H1 (cell line): Measurements from ENCODE around the gene SPTAN1. TPM values are rescaled to one million over a fixed set of nuclear protein-coding genes. Genes with fewer than 3 reads are reported as not detected.

ENCODE experiments used
- CTCF ChIA-PET: fragments of 300-600 bp; sonication (Branson Sonifier 250); formaldehyde crosslinking; loops from one replicate; lab custom pipeline; 2021; ENCODE audit not compliant: partially characterized antibody; lab: Charles Lee
- POLR2A ChIA-PET: fragments of 300-600 bp; sonication (Branson Sonifier 250); formaldehyde crosslinking; loops from one replicate; lab custom pipeline; 2021; ENCODE audit warnings: inconsistent platforms; ENCODE audit not compliant: partially characterized antibody; lab: Charles Lee
- DNase-seq, 2 experiments: peaks; one replicate each; pipeline versions ENCODE4 v3.0.0 to v3.0.0-alpha.2; 2010 to 2022; ENCODE audit warnings: low spot score in 2 of 2, low read depth in 1 of 2, mixed read lengths in 1 of 2
- FAIRE-seq: peaks from 2 replicates; lab custom pipeline; 2011; peaks lifted over from hg19 to GRCh38; lab: Jason Lieb, UNC
- H2AFZ ChIP-seq: 2 replicates; pipeline ENCODE4 v1.8.1; 2012; ENCODE audit warnings: low read length, inconsistent platforms
- H2AK5ac ChIP-seq: 2 replicates; pipeline ENCODE4 v1.6.1; 2013; ENCODE audit warnings: low read depth, low read length
- H2BK120ac ChIP-seq: replicated peaks from 2 replicates; pipeline ENCODE3; 2013; ENCODE audit warnings: low read depth, low read length, inconsistent platforms
- H2BK12ac ChIP-seq: 2 replicates; pipeline ENCODE4 v1.6.1; 2013; ENCODE audit warnings: low read depth, low read length
- H2BK15ac ChIP-seq: 2 replicates; pipeline ENCODE4 v1.6.1; 2013; ENCODE audit warnings: low read length
- H2BK20ac ChIP-seq: 2 replicates; pipeline ENCODE4 v1.6.1; 2013; ENCODE audit warnings: low read length
- H2BK5ac ChIP-seq: 2 replicates; pipeline ENCODE4 v1.6.1; 2013; ENCODE audit warnings: low read depth, low read length
- H3K14ac ChIP-seq: 2 replicates; pipeline ENCODE4 v1.6.1; 2013; ENCODE audit warnings: inconsistent platforms; ENCODE audit not compliant: insufficient read length
- H3K18ac ChIP-seq: 2 replicates; pipeline ENCODE4 v1.6.1; 2013; ENCODE audit warnings: low read length; ENCODE audit errors: extremely low read depth
- H3K23ac ChIP-seq: 2 replicates; pipeline ENCODE4 v1.6.1; 2013; ENCODE audit warnings: inconsistent platforms; ENCODE audit not compliant: insufficient read length
- H3K23me2 ChIP-seq: 2 replicates; pipeline ENCODE4 v1.6.1; 2013; ENCODE audit warnings: low read depth, low read length
- H3K27ac ChIP-seq: 2 replicates; pipeline ENCODE4 v1.6.1; 2011; ENCODE audit warnings: low read depth, low read length, inconsistent platforms
- H3K27me3 ChIP-seq, 4 experiments: replicated peaks in 1 of 4; 1 replicate in 1 of 4; 2 replicates in 3 of 4; pipeline versions ENCODE4 v1.6.1 to v1.8.1; 2011 to 2013; ENCODE audit warnings: low read length in 3 of 4, mild to moderate bottlenecking in 3 of 4, inconsistent platforms in 2 of 4, mixed read lengths in 2 of 4, moderate library complexity in 1 of 4; ENCODE audit not compliant: control insufficient read depth in 3 of 4, insufficient read depth in 3 of 4; ENCODE audit errors: extremely low read depth in 1 of 4
- H3K36me3 ChIP-seq, 4 experiments: 2 replicates each; pipeline versions ENCODE4 v1.6.1 to v1.8.1; 2011 to 2013; ENCODE audit warnings: mild to moderate bottlenecking in 4 of 4, low read length in 3 of 4, moderate library complexity in 2 of 4, control low read depth in 1 of 4, inconsistent platforms in 1 of 4; ENCODE audit not compliant: insufficient read depth in 4 of 4, control insufficient read depth in 2 of 4
- H3K4ac ChIP-seq: replicated peaks from 2 replicates; pipeline ENCODE3; 2013; ENCODE audit warnings: low read length, low read depth, mixed read lengths, inconsistent platforms; ENCODE audit not compliant: insufficient read length
- H3K4me1 ChIP-seq, 4 experiments: replicated peaks in 1 of 4; 1 replicate in 1 of 4; 2 replicates in 3 of 4; pipeline versions ENCODE4 v1.6.1 to v1.8.1; 2011 to 2013; ENCODE audit warnings: low read length in 3 of 4, inconsistent platforms in 2 of 4, mixed read lengths in 1 of 4; ENCODE audit not compliant: insufficient read depth in 4 of 4, control insufficient read depth in 3 of 4
- H3K4me2 ChIP-seq, 2 experiments: 2 replicates each; pipeline versions ENCODE4 v1.6.1 to v1.8.1; 2011 to 2013; ENCODE audit warnings: low read depth in 2 of 2, low read length in 2 of 2, control low read depth in 1 of 2, inconsistent platforms in 1 of 2, mild to moderate bottlenecking in 1 of 2; ENCODE audit not compliant: insufficient read depth in 1 of 2
- H3K4me3 ChIP-seq, 4 experiments: fragments of 200-600, 300-600 bp in 1 of 4; sonication (generic), shearing (Covaris generic), sonication (Bioruptor Twin) in 1 of 4; 2 replicates each; pipeline versions ENCODE4 v1.5.1 to v1.8.1; 2011 to 2016; ENCODE audit warnings: low read length in 4 of 4, low read depth in 3 of 4, control low read depth in 2 of 4, inconsistent platforms in 2 of 4, mild to moderate bottlenecking in 2 of 4, mixed read lengths in 1 of 4, moderate library complexity in 1 of 4; ENCODE audit not compliant: insufficient read depth in 2 of 4; ENCODE audit errors: extremely low read depth in 1 of 4
- H3K56ac ChIP-seq: replicated peaks from 2 replicates; pipeline ENCODE3; 2013; ENCODE audit warnings: low read depth, mild to moderate bottlenecking, mixed read lengths, low read length, inconsistent platforms; ENCODE audit not compliant: insufficient read length
- H3K79me1 ChIP-seq: 2 replicates; pipeline ENCODE4 v1.6.1; 2013; ENCODE audit warnings: low read depth, low read length, control low read depth
- H3K79me2 ChIP-seq, 2 experiments: 2 replicates each; pipeline versions ENCODE4 v1.6.1 to v1.8.1; 2012 to 2013; ENCODE audit warnings: low read length in 2 of 2, mild to moderate bottlenecking in 2 of 2, inconsistent platforms in 1 of 2; ENCODE audit not compliant: insufficient read depth in 2 of 2, control insufficient read depth in 1 of 2
- H3K9ac ChIP-seq, 4 experiments: replicated peaks in 1 of 4; 1 replicate in 1 of 4; 2 replicates in 3 of 4; pipeline versions ENCODE4 v1.6.1 to v1.8.1; 2011 to 2013; ENCODE audit warnings: low read depth in 3 of 4, low read length in 3 of 4, control low read depth in 2 of 4, mild to moderate bottlenecking in 2 of 4, moderate library complexity in 2 of 4, inconsistent platforms in 1 of 4; ENCODE audit errors: extremely low read depth in 1 of 4
- H3K9me3 ChIP-seq, 2 experiments: 2 replicates each; pipeline versions ENCODE4 v1.6.1 to v1.8.1; 2012 to 2013; ENCODE audit warnings: mild to moderate bottlenecking in 2 of 2, moderate library complexity in 2 of 2, control low read depth in 1 of 2, inconsistent platforms in 1 of 2, low read depth in 1 of 2, low read length in 1 of 2, mixed read lengths in 1 of 2; ENCODE audit not compliant: insufficient read depth in 2 of 2
- H4K20me1 ChIP-seq, 2 experiments: replicated peaks in 1 of 2; 2 replicates each; pipeline versions ENCODE3 to v1.8.1; 2011 to 2013; ENCODE audit warnings: inconsistent platforms in 2 of 2, low read length in 2 of 2, mild to moderate bottlenecking in 1 of 2; ENCODE audit not compliant: insufficient read depth in 2 of 2, control insufficient read depth in 1 of 2
- H4K5ac ChIP-seq: 2 replicates; pipeline ENCODE4 v1.6.1; 2013; ENCODE audit warnings: low read length, low read depth, mixed read lengths, inconsistent platforms; ENCODE audit not compliant: insufficient read length
- H4K8ac ChIP-seq: 2 replicates; pipeline ENCODE4 v1.8.0; 2013; ENCODE audit warnings: mild to moderate bottlenecking, moderate library complexity, low read length, inconsistent platforms; ENCODE audit not compliant: insufficient read depth; ENCODE audit errors: extremely low read depth
- H4K91ac ChIP-seq: replicated peaks from 2 replicates; pipeline ENCODE3; 2013; ENCODE audit warnings: low read length, mixed read lengths, inconsistent platforms; ENCODE audit not compliant: insufficient read length
- BCL11A ChIP-seq, 2 experiments: IDR thresholded peaks; one replicate each; pipeline ENCODE4 v1.6.1; 2011; ENCODE audit warnings: low read depth in 2 of 2, low read length in 2 of 2, mild to moderate bottlenecking in 2 of 2
- CREB1 ChIP-seq: IDR thresholded peaks from 2 replicates; pipeline ENCODE4 v1.6.1; 2012; ENCODE audit warnings: inconsistent platforms
- EP300 ChIP-seq, 2 experiments: IDR thresholded peaks; 1 replicate in 1 of 2; 2 replicates in 1 of 2; pipeline ENCODE4 v1.6.1; 2011 to 2012; ENCODE audit warnings: low read depth in 2 of 2, low read length in 2 of 2, mild to moderate bottlenecking in 2 of 2, borderline replicate concordance in 1 of 2, inconsistent platforms in 1 of 2, moderate library complexity in 1 of 2
- KDM4A ChIP-seq: IDR thresholded peaks from one replicate; pipeline ENCODE4 v1.7.1; 2012; ENCODE audit warnings: low read depth, mild to moderate bottlenecking, moderate library complexity, low read length, inconsistent platforms; ENCODE audit not compliant: severe bottlenecking
- MAFK ChIP-seq: IDR thresholded peaks from 2 replicates; pipeline ENCODE4 v1.6.1; 2012; ENCODE audit warnings: low read depth, mild to moderate bottlenecking, improper control_type of control experiment, low read length
- MAX ChIP-seq: IDR thresholded peaks from 2 replicates; pipeline ENCODE4 v1.6.1; 2012; ENCODE audit warnings: inconsistent platforms
- RNF2 ChIP-seq: fragments of 200-900, 300-1000 bp; sonication (generic); IDR thresholded peaks from 2 replicates; pipeline ENCODE4 v1.7.1; 2016; ENCODE audit warnings: borderline replicate concordance, low read depth, mild to moderate bottlenecking, antibody characterized with exemption, low read length; ENCODE audit not compliant: poor library complexity, severe bottlenecking; ENCODE audit errors: missing control alignments
- SIX5 ChIP-seq: IDR thresholded peaks from 2 replicates; pipeline ENCODE4 v1.6.1; 2011; ENCODE audit warnings: mild to moderate bottlenecking, low read depth, low read length
- SP4 ChIP-seq: IDR thresholded peaks from 2 replicates; pipeline ENCODE4 v1.6.1; 2012; ENCODE audit warnings: low read length, inconsistent platforms
- TAF1 ChIP-seq: IDR thresholded peaks from 2 replicates; pipeline ENCODE4 v1.6.1; 2011; ENCODE audit warnings: mild to moderate bottlenecking, low read depth, low read length
- TAF7 ChIP-seq: optimal IDR thresholded peaks from 2 replicates; pipeline ENCODE3; 2011; ENCODE audit warnings: low read depth, mild to moderate bottlenecking, inconsistent platforms, low read length, moderate library complexity, borderline replicate concordance
- TBP ChIP-seq: IDR thresholded peaks from 2 replicates; pipeline ENCODE4 v1.6.1; 2011; ENCODE audit warnings: low read depth, low read length, improper control_type of control experiment
- YY1 ChIP-seq: IDR thresholded peaks from 2 replicates; pipeline ENCODE4 v1.6.1; 2011; ENCODE audit warnings: low read depth, mild to moderate bottlenecking, low read length
- WGBS, 2 experiments: shearing (Covaris generic) in 1 of 2; methylation state at CpG; one replicate each; pipeline versions ENCODE4 v1.1.6 to v1.1.7; 2013 to 2015; ENCODE audit warnings: low lambda C conversion rate in 2 of 2, mixed read lengths in 2 of 2, inconsistent platforms in 1 of 2, low coverage in 1 of 2, missing lambda C conversion rate in 1 of 2; ENCODE audit not compliant: insufficient replicate concordance in 2 of 2, insufficient coverage in 1 of 2, insufficient read length in 1 of 2; ENCODE audit errors: extremely low coverage in 1 of 2, missing lambda C conversion rate in 1 of 2; 5-methylcytosine and 5-hydroxymethylcytosine counted together
- polyA plus RNA-seq, 7 experiments: library from polyadenylated mRNA; depleted of rRNA in 3 of 7; stranded (reverse) in 5 of 7; unstranded in 2 of 7; fragments of >200 nt in 5 of 7; fragments of 200-250 nt in 2 of 7; gene quantifications; 1 replicate in 5 of 7; 2 replicates in 1 of 7; 4 replicates in 1 of 7; pipeline versions ENCODE4 v1.2.1 to v1.2.3, GENCODE V29; 2011 to 2013; ENCODE audit warnings: missing spikeins in 2 of 7, mixed read lengths in 2 of 7
- total RNA-seq: library from RNA; stranded (reverse); fragmentation: NEBNext Ultra II Directional; extraction: Animal tissue kit (Norgen Biotek cat#: 25700); gene quantifications from 2 replicates; pipeline ENCODE4 v1.2.1, GENCODE V29; 2021

SPTAN1 gene
- total and polyA plus RNA-seq, 2 of the 8 experiments (the other 6 are each of a cell fraction or from before 2014, with no cell fraction given), result 182 to 216 TPM

GRCh38 chr9:128621730-128622455 lies 69.5 kb downstream of the SPTAN1 start:
- no peak overlapping the region for H4K5ac ChIP-seq
- H4K8ac ChIP-seq, result no peak overlapping the region
- no peak overlapping the region for H3K23ac ChIP-seq
- H3K27ac ChIP-seq, result no peak overlapping the region
- H3K9me3 ChIP-seq, result no peaks in the 10 kb centered on the region
- H2BK5ac ChIP-seq, result no peak overlapping the region
- DNase-seq, result no peak
- no peak overlapping the region for H3K14ac ChIP-seq
- H3K23me2 ChIP-seq, result no peaks in the 10 kb centered on the region
- whole genome bisulfite sequencing, 2 experiments, result 90% methylated on average over 10 of the region's 14 CpGs; no CpG with 5 or more reads in 1 of the 2 experiments
- ChIA-PET CTCF (interaction anchor here (1.1 to 1.5 kb wide), 4 partner anchors 12 to 83 kb away, joined by 3 to 5 read pairs (median 4); no protein-coding TSS in a partner anchor), POLR2A (interaction anchor here (0.8 to 5.3 kb wide), 4 partner anchors 8 to 65 kb away, joined by 3 to 28 read pairs (median 3); no protein-coding TSS in a partner anchor)
- no peak overlapping the region for H3K56ac ChIP-seq
- no peaks in the 10 kb centered on the region for H3K4me1 ChIP-seq
- H2BK12ac ChIP-seq, result no peak overlapping the region
- H3K4ac ChIP-seq, result no peak overlapping the region
- no peak overlapping the region for H2BK120ac ChIP-seq
- no peaks in the 10 kb centered on the region for H3K79me2 ChIP-seq
- H3K27me3 ChIP-seq, result no peaks in the 10 kb centered on the region
- no peak overlapping the region for H3K18ac ChIP-seq
- H4K20me1 ChIP-seq, result peaks cover 5 to 12% of the 10 kb centered on the region in 2 experiments
- no peak overlapping the region for H2AFZ ChIP-seq
- no peak overlapping the region for H4K91ac ChIP-seq
- no peak overlapping the region for H3K4me2 ChIP-seq
- no peak for FAIRE-seq
- H3K79me1 ChIP-seq, result peaks cover 3% of the 10 kb centered on the region; the same call in 1 of the 2 replicates
- H3K4me3 ChIP-seq, result no peak overlapping the region
- H2BK15ac ChIP-seq, result no peak overlapping the region
- peaks cover 39 to 77% (median 61%) of the 10 kb centered on the region in 4 experiments for H3K36me3 ChIP-seq
- no peak overlapping the region for H2BK20ac ChIP-seq
- H2AK5ac ChIP-seq, result no peak overlapping the region
- no peak overlapping the region for H3K9ac ChIP-seq
- TF ChIP-seq TBP (no peak), TAF7 (no peak), CREB1 (no peak), SIX5 (no peak), BCL11A (IDR thresholded peaks at IDR 0.05; ENCODE audit: low read depth in 2 of 2, low read length in 2 of 2) (no peak), MAFK (no peak), RNF2 (no peak), EP300 (IDR thresholded peaks at IDR 0.05; ENCODE audit: borderline replicate concordance in 1 of 2, low read depth in 2 of 2, low read length in 2 of 2) (no peak), SP4 (no peak), MAX (no peak), YY1 (no peak), TAF1 (no peak), KDM4A (no peak)
